ENCODE measurements around the gene GGT5. TPM values are rescaled to one million over a fixed set of nuclear protein-coding genes. Genes with fewer than 3 reads are reported as not detected.
"Not testable (repeated sequence)": the region's sequence is repeated elsewhere in the genome, so short reads cannot be mapped to it uniquely, and the experiment has no call there.

The GGT5 gene
- total RNA-seq, 4 donors from 2014 or later = 8.8 to 29.9 (median 22.8) TPM

DNA sequence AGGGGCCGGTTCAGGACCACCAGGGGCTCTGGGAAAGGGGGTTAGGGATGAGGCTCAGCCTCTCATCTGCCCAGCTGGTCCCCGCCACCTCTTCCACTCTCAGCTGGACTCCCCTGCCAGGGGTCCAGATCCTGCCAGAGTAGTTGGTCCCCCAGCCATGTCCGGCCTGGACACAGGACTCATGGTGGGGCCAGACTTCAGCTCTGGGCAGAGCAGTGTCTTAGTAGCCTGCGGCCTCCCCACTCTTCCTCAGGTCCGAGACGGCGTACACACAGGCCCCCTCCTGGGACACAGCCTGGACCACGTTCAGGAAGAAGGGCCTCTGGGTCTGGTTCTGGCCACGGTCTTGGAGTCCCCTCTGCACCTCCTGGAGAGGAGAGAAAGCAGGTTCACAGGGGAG is 25.1 kb downstream of the GGT5 start:
- H3K27me3 ChIP-seq = no peaks in the 10 kb centered on the region
- DNase-seq (no peak), ATAC-seq (no peak)
- no peak overlapping the region for H3K4me3 ChIP-seq
- H3K27ac ChIP-seq = peak overlapping the region in 1 of 4 donors; percentile 11
- H3K36me3 ChIP-seq = no peaks in the 10 kb centered on the region
- in situ Hi-C loops (cut with MboI; ENCODE audit: low sequenced_read_pairs in 4 of 4) = no loop called here
- TF ChIP-seq POLR2A (IDR thresholded peaks at IDR 0.05) = no peak
- TF ChIP-seq, protein P1, sequence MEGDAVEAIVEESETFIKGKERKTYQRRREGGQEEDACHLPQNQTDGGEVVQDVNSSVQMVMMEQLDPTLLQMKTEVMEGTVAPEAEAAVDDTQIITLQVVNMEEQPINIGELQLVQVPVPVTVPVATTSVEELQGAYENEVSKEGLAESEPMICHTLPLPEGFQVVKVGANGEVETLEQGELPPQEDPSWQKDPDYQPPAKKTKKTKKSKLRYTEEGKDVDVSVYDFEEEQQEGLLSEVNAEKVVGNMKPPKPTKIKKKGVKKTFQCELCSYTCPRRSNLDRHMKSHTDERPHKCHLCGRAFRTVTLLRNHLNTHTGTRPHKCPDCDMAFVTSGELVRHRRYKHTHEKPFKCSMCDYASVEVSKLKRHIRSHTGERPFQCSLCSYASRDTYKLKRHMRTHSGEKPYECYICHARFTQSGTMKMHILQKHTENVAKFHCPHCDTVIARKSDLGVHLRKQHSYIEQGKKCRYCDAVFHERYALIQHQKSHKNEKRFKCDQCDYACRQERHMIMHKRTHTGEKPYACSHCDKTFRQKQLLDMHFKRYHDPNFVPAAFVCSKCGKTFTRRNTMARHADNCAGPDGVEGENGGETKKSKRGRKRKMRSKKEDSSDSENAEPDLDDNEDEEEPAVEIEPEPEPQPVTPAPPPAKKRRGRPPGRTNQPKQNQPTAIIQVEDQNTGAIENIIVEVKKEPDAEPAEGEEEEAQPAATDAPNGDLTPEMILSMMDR (IDR thresholded peaks at IDR 0.05 in 4 of 5, conservative IDR thresholded peaks at IDR 0.05 in 1 of 5) = no peak
- H3K4me1 ChIP-seq = no peaks in the 10 kb centered on the region
- peaks cover 0 to 4% (median 0%) of the 10 kb centered on the region in 3 donors for H3K9me3 ChIP-seq
- intact Hi-C loops (cut with DNase I; ENCODE audit: low total_unique reads) = no loop called here

- Histone ChIP-seq H3K4me3 (no peak overlapping the region), H3K36me3 (no peaks in the 10 kb centered on the region), H3K27me3 (no peaks in the 10 kb centered on the region), H3K9me3 (no peaks in the 10 kb centered on the region), H3K27ac (no peak overlapping the region), H3K4me1 (no peaks in the 10 kb centered on the region)
- in situ Hi-C loops (cut with MboI; ENCODE audit: low sequenced_read_pairs in 4 of 4) (no loop called here), intact Hi-C loops (cut with DNase I; ENCODE audit: low total_unique reads) (no loop called here)
- no peak for DNase-seq
- no peak for TF ChIP-seq POLR2A (IDR thresholded peaks at IDR 0.05)
- TF ChIP-seq, protein P1 (IDR thresholded peaks at IDR 0.05 in 4 of 5, conservative IDR thresholded peaks at IDR 0.05 in 1 of 5) = no peak
- ATAC-seq = no peak
Measured at GRCh38 chr22:24217384-24217783, 27.5 kb downstream of the GGT5 start.

GRCh38 chr22:24216541-24217209 is 28.2 kb downstream of the GGT5 start:
- in situ Hi-C loops (cut with MboI; ENCODE audit: low sequenced_read_pairs in 4 of 4) = no loop called here
- ATAC-seq (no peak), DNase-seq (no peak)
- Histone ChIP-seq H3K27me3 (no peaks in the 10 kb centered on the region), H3K27ac (no peak overlapping the region), H3K36me3 (no peaks in the 10 kb centered on the region), H3K4me3 (no peak overlapping the region), H3K4me1 (no peaks in the 10 kb centered on the region), H3K9me3 (no peaks in the 10 kb centered on the region)
- TF ChIP-seq, protein P1 (IDR thresholded peaks at IDR 0.05 in 4 of 5, conservative IDR thresholded peaks at IDR 0.05 in 1 of 5) = no peak
- no peak for TF ChIP-seq POLR2A (IDR thresholded peaks at IDR 0.05)
- intact Hi-C loops (cut with DNase I; ENCODE audit: low total_unique reads) = no loop called here

- H3K9me3 ChIP-seq = no peaks in the 10 kb centered on the region
- no peaks in the 10 kb centered on the region for H3K27me3 ChIP-seq
- no peak overlapping the region for H3K4me3 ChIP-seq
- no peak for TF ChIP-seq POLR2A (IDR thresholded peaks at IDR 0.05)
- TF ChIP-seq, protein P1 (IDR thresholded peaks at IDR 0.05 in 4 of 5, conservative IDR thresholded peaks at IDR 0.05 in 1 of 5) = no peak
- no peaks in the 10 kb centered on the region for H3K36me3 ChIP-seq
- no peak overlapping the region for H3K27ac ChIP-seq
- in situ Hi-C loops (cut with MboI; ENCODE audit: low sequenced_read_pairs in 4 of 4) (no loop called here), intact Hi-C loops (cut with DNase I; ENCODE audit: low total_unique reads) (no loop called here)
- DNase-seq (no peak), ATAC-seq (no peak)
- no peaks in the 10 kb centered on the region for H3K4me1 ChIP-seq
Measured at GRCh38 chr22:24214467-24215285, 30.2 kb downstream of the GGT5 start.

- intact Hi-C loops (cut with DNase I; ENCODE audit: low total_unique reads) = not testable (repeated sequence)
Measured at GRCh38 chr22:24213111-24213510, 31.8 kb downstream of the GGT5 start.

GRCh38 chr22:24211716-24212115 is 33.2 kb downstream of the GGT5 start:
- intact Hi-C loops (cut with DNase I; ENCODE audit: low total_unique reads); H3K9me3 ChIP-seq; H3K36me3 ChIP-seq; DNase-seq; H3K27me3 ChIP-seq; H3K4me3 ChIP-seq; in situ Hi-C loops (cut with MboI; ENCODE audit: low sequenced_read_pairs in 4 of 4); ATAC-seq; H3K27ac ChIP-seq: not testable (repeated sequence)
- H3K4me1 ChIP-seq = peaks cover 7 to 17% of the 10 kb centered on the region in 2 donors

More at GRCh38 chr22:24213111-24213510, 31.8 kb downstream of the GGT5 start:
- H3K4me3 ChIP-seq; H3K36me3 ChIP-seq; H3K27me3 ChIP-seq; H3K9me3 ChIP-seq; H3K4me1 ChIP-seq; in situ Hi-C loops (cut with MboI; ENCODE audit: low sequenced_read_pairs in 4 of 4); ATAC-seq; H3K27ac ChIP-seq; DNase-seq: not testable (repeated sequence)

DNA sequence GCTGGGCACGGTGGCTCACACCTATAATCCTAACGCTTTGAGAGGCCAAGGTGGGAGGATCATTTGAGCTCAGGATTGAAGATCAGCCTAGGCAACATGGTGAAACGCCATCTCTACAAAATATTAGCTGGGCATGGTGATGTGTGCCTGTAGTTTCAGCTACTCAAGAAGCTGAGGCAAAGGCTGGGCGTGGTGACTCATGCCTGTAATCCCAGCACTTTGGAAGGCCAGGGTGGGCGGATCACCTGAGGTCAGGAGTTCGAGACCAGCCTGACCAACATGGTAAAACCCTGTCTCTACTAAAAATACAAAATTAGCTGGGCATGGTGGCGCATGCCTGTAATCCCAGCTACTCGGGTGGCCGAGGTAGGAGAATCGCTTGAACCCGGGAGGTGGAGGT is 34.5 kb downstream of the GGT5 start:
- H3K27me3 ChIP-seq; DNase-seq; intact Hi-C loops (cut with DNase I; ENCODE audit: low total_unique reads); ATAC-seq; H3K4me3 ChIP-seq; H3K27ac ChIP-seq; in situ Hi-C loops (cut with MboI; ENCODE audit: low sequenced_read_pairs in 4 of 4); H3K9me3 ChIP-seq; H3K36me3 ChIP-seq: not testable (repeated sequence)
- peaks cover 7 to 22% of the 10 kb centered on the region in 2 donors for H3K4me1 ChIP-seq
